IMR-90 (cell line): ENCODE measurements around the gene CXCL12. TPM values are rescaled to one million over a fixed set of nuclear protein-coding genes. Genes with fewer than 3 reads are reported as not detected.

Experiments
- ATAC-seq: fragments of 200-7000 bp; cut with Tn5 transposase; 2 replicates; pipeline ENCODE4 v1.9.1; 2020; ENCODE audit warnings: low read depth, mild to moderate bottlenecking, moderate library complexity
- BruUV-seq: library from RNA; stranded (reverse); fragments of 400-500 nt; replicated peaks from 2 replicates; lab custom pipeline; 2021; lab: Mats Ljungman, UMichigan
- CTCF ChIA-PET: fragments of 300-600 bp; formaldehyde crosslinking; extraction: SDS; loops from one replicate; lab custom pipeline; 2021; ENCODE audit warnings: antibody characterized with exemption; lab: Yijun Ruan, JAX
- POLR2A ChIA-PET: fragments of 300-600 bp; sonication (Branson Sonifier 250); formaldehyde crosslinking; loops from one replicate; lab custom pipeline; 2022; ENCODE audit warnings: antibody characterized with exemption; ENCODE audit not compliant: unreplicated experiment; lab: Charles Lee
- DNase-seq: peaks from one replicate; pipeline ENCODE4 v3.0.0; 2013
- H2AFZ ChIP-seq: replicated peaks from 2 replicates; pipeline ENCODE3; 2013; ENCODE audit warnings: low read length, mild to moderate bottlenecking; ENCODE audit not compliant: poor library complexity
- H2AK5ac ChIP-seq: 2 replicates; pipeline ENCODE4 v1.6.1; 2013; ENCODE audit warnings: low read depth, low read length, inconsistent platforms
- H2AK9ac ChIP-seq: replicated peaks from 2 replicates; pipeline ENCODE3; 2013; ENCODE audit warnings: mild to moderate bottlenecking, low read depth, low read length, moderate library complexity; ENCODE audit not compliant: poor library complexity
- H2BK120ac ChIP-seq: 2 replicates; pipeline ENCODE4 v1.6.1; 2013; ENCODE audit warnings: low read depth, low read length, inconsistent platforms
- H2BK15ac ChIP-seq: 3 replicates; pipeline ENCODE4 v1.6.1; 2013; ENCODE audit warnings: low read depth, low read length, inconsistent platforms
- H2BK20ac ChIP-seq: 2 replicates; pipeline ENCODE4 v1.6.1; 2013; ENCODE audit warnings: low read depth, mild to moderate bottlenecking, inconsistent platforms, low read length, moderate library complexity
- H2BK5ac ChIP-seq: 2 replicates; pipeline ENCODE4 v1.6.1; 2013; ENCODE audit warnings: mild to moderate bottlenecking, low read depth, low read length, inconsistent platforms; ENCODE audit not compliant: poor library complexity, severe bottlenecking
- H3K14ac ChIP-seq: replicated peaks from 2 replicates; pipeline ENCODE4 v1.6.1; 2013; ENCODE audit warnings: low read depth, low read length, inconsistent platforms
- H3K18ac ChIP-seq: 2 replicates; pipeline ENCODE4 v1.6.1; 2013; ENCODE audit warnings: low read depth, low read length, control low read depth
- H3K23ac ChIP-seq: 2 replicates; pipeline ENCODE4 v1.6.1; 2013; ENCODE audit warnings: low read depth, low read length, inconsistent platforms
- H3K27ac ChIP-seq: 2 replicates; pipeline ENCODE4 v1.5.1; 2013; ENCODE audit warnings: mild to moderate bottlenecking, control low read depth, low read length; ENCODE audit not compliant: insufficient read depth
- H3K27me3 ChIP-seq: 2 replicates; pipeline ENCODE4 v1.6.1; 2013; ENCODE audit warnings: low read length; ENCODE audit not compliant: control insufficient read depth, insufficient read depth
- H3K36me3 ChIP-seq: 2 replicates; pipeline ENCODE4 v1.6.1; 2013; ENCODE audit warnings: low read length, mixed read lengths; ENCODE audit not compliant: control insufficient read depth, insufficient read depth
- H3K4ac ChIP-seq: 2 replicates; pipeline ENCODE4 v1.6.1; 2013; ENCODE audit warnings: low read depth, low read length, inconsistent platforms
- H3K4me1 ChIP-seq: 2 replicates; pipeline ENCODE4 v1.6.1; 2013; ENCODE audit warnings: low read length, mixed read lengths; ENCODE audit not compliant: control insufficient read depth, insufficient read depth
- H3K4me2 ChIP-seq: 2 replicates; pipeline ENCODE4 v1.6.1; 2013; ENCODE audit warnings: low read depth, mild to moderate bottlenecking, control low read depth, low read length, moderate library complexity
- H3K4me3 ChIP-seq: 2 replicates; pipeline ENCODE4 v1.5.1; 2013; ENCODE audit warnings: low read depth, mild to moderate bottlenecking, control low read depth, low read length, moderate library complexity; ENCODE audit not compliant: insufficient read depth
- H3K56ac ChIP-seq: 2 replicates; pipeline ENCODE4 v1.6.1; 2013; ENCODE audit warnings: low read length, inconsistent platforms; ENCODE audit not compliant: insufficient read depth; ENCODE audit errors: extremely low read depth
- H3K79me1 ChIP-seq, 2 experiments: 2 replicates each; pipeline ENCODE4 v1.6.1; 2013; ENCODE audit warnings: low read length in 2 of 2, inconsistent platforms in 1 of 2, low read depth in 1 of 2
- H3K9ac ChIP-seq: 2 replicates; pipeline ENCODE4 v1.6.1; 2013; ENCODE audit warnings: low read depth, low read length, control low read depth
- H3K9me1 ChIP-seq: 2 replicates; pipeline ENCODE4 v1.6.1; 2013; ENCODE audit warnings: low read length, inconsistent platforms; ENCODE audit not compliant: insufficient read depth
- H3K9me3 ChIP-seq: 2 replicates; pipeline ENCODE4 v1.6.1; 2013; ENCODE audit warnings: low read length; ENCODE audit not compliant: control insufficient read depth, insufficient read depth
- H4K20me1 ChIP-seq: 2 replicates; pipeline ENCODE4 v1.6.1; 2013; ENCODE audit warnings: low read length, inconsistent platforms; ENCODE audit not compliant: insufficient read depth
- H4K5ac ChIP-seq: 2 replicates; pipeline ENCODE4 v1.6.1; 2013; ENCODE audit warnings: mild to moderate bottlenecking, low read depth, low read length, control low read depth
- H4K8ac ChIP-seq, 2 experiments: 2 replicates each; pipeline ENCODE4 v1.6.1; 2013; ENCODE audit warnings: low read depth in 2 of 2, low read length in 2 of 2, control low read depth in 1 of 2, inconsistent platforms in 1 of 2
- H4K91ac ChIP-seq: 2 replicates; pipeline ENCODE4 v1.6.1; 2013; ENCODE audit warnings: low read depth, low read length, inconsistent platforms; ENCODE audit not compliant: insufficient read depth
- BHLHE40 ChIP-seq: fragments of 150-350 bp; IDR thresholded peaks from 2 replicates; pipeline ENCODE4 v1.6.1; 2016; ENCODE audit warnings: mild to moderate bottlenecking, low read depth, low read length
- CEBPB ChIP-seq: IDR thresholded peaks from 2 replicates; pipeline ENCODE4 v1.6.1; 2012; ENCODE audit warnings: low read depth, low read length, improper control_type of control experiment
- CHD1 ChIP-seq: IDR thresholded peaks from 2 replicates; pipeline ENCODE4 v1.6.1; 2012; ENCODE audit warnings: low read depth, low read length, improper control_type of control experiment
- CTCF ChIP-seq: conservative IDR thresholded peaks from 2 replicates; pipeline ENCODE4 v1.5.1; 2012; ENCODE audit warnings: mild to moderate bottlenecking, low read depth, low read length, improper control_type of control experiment
- ELK1 ChIP-seq: fragments of 150-350 bp; IDR thresholded peaks from 2 replicates; pipeline ENCODE4 v1.6.1; 2016; ENCODE audit warnings: low read depth, mild to moderate bottlenecking, low read length, moderate library complexity, borderline replicate concordance
- FOS ChIP-seq: fragments of 150-350 bp; IDR thresholded peaks from 2 replicates; pipeline ENCODE4 v1.6.1; 2016; ENCODE audit warnings: low read depth, low read length
- MAFK ChIP-seq: IDR thresholded peaks from 2 replicates; pipeline ENCODE4 v1.6.1; 2012; ENCODE audit warnings: low read depth, low read length, improper control_type of control experiment
- MAZ ChIP-seq: IDR thresholded peaks from 2 replicates; pipeline ENCODE4 v1.6.1; 2012; ENCODE audit warnings: low read depth, mild to moderate bottlenecking, low read length, improper control_type of control experiment, moderate library complexity, borderline replicate concordance
- MXI1 ChIP-seq: IDR thresholded peaks from 2 replicates; pipeline ENCODE4 v1.6.1; 2012; ENCODE audit warnings: low read depth, mild to moderate bottlenecking, low read length, moderate library complexity, borderline replicate concordance
- NFE2L2 ChIP-seq: fragments of 150-350 bp; IDR thresholded peaks from 2 replicates; pipeline ENCODE4 v1.6.1; 2016; ENCODE audit warnings: low read depth, mild to moderate bottlenecking, low read length
- POLR2A ChIP-seq: IDR thresholded peaks from 2 replicates; pipeline ENCODE4 v1.6.1; 2012; ENCODE audit warnings: mild to moderate bottlenecking, low read depth, low read length
- RAD21 ChIP-seq: IDR thresholded peaks from 2 replicates; pipeline ENCODE4 v1.6.1; 2012; ENCODE audit warnings: low read length, improper control_type of control experiment
- RCOR1 ChIP-seq: IDR thresholded peaks from 2 replicates; pipeline ENCODE4 v1.6.1; 2012; ENCODE audit warnings: mild to moderate bottlenecking, low read length, improper control_type of control experiment; ENCODE audit not compliant: insufficient replicate concordance
- RFX5 ChIP-seq: IDR thresholded peaks from 2 replicates; pipeline ENCODE4 v1.8.0; 2012; ENCODE audit warnings: low read depth, mild to moderate bottlenecking, low read length, moderate library complexity
- SMC3 ChIP-seq: fragments of 150-350 bp; IDR thresholded peaks from 2 replicates; pipeline ENCODE4 v1.6.1; 2016; ENCODE audit warnings: low read depth, mild to moderate bottlenecking, antibody characterized with exemption, low read length, moderate library complexity
- USF2 ChIP-seq: fragments of 150-350 bp; IDR thresholded peaks from 2 replicates; pipeline ENCODE4 v1.6.1; 2017; ENCODE audit warnings: mild to moderate bottlenecking, antibody characterized with exemption, low read length, low read depth
- WGBS, 2 experiments: methylation state at CpG; one replicate each; pipeline versions ENCODE4 v1.1.5 to v1.1.7; 2013; ENCODE audit warnings: missing lambda C conversion rate in 2 of 2; ENCODE audit not compliant: insufficient read length in 1 of 2; ENCODE audit errors: extremely low coverage in 2 of 2; 5-methylcytosine and 5-hydroxymethylcytosine counted together
- dilution Hi-C: fragments of 300-500 bp; cut with HindIII; formaldehyde crosslinking; loops from one replicate; pipeline ENCODE4 v1.14.3; 2018; ENCODE audit warnings: low sequenced_read_pairs; ENCODE audit not compliant: unreplicated experiment
- in situ Hi-C: fragments of 300-500 bp; cut with MboI; formaldehyde crosslinking; loops from 3 replicates; pipeline ENCODE4 v1.14.3; 2019; ENCODE audit warnings: low sequenced_read_pairs, inconsistent platforms, mixed read lengths
- intact Hi-C: fragments of 100-400 bp; cut with micrococcal nuclease; formaldehyde crosslinking; loops from 2 replicates; pipeline ENCODE4 v1.10.0; 2022
- polyA plus RNA-seq, 3 experiments: library from polyadenylated mRNA; depleted of rRNA; stranded (reverse); fragments of >200 nt; gene quantifications; 2 replicates each; pipeline ENCODE4 v1.2.3, GENCODE V29; 2012; ENCODE audit warnings: low replicate concordance in 1 of 3
- total RNA-seq: library from RNA; depleted of rRNA; stranded (reverse); fragments of >200 nt; gene quantifications from 2 replicates; pipeline ENCODE4 v1.2.3, GENCODE V29; 2012

The CXCL12 gene
- total and polyA plus RNA-seq, 2 of the 4 experiments (the other 2 are of a cell fraction): 15.8 to 80.7 TPM

- Histone ChIP-seq H2AK9ac (no peak overlapping the region), H4K20me1 (no peaks in the 10 kb centered on the region), H4K8ac (no peak overlapping the region; a peak in 1 of 4 replicates), H2BK5ac (no peak overlapping the region), H3K23ac (no peak overlapping the region), H4K5ac (no peak overlapping the region), H3K9me1 (peaks cover 7% of the 10 kb centered on the region; the same call in 1 of the 2 replicates), H2BK120ac (peak overlapping the region; percentile 73), H2AFZ (no peak overlapping the region), H3K27ac (no peak overlapping the region), H3K36me3 (no peaks in the 10 kb centered on the region), H3K4ac (peak overlapping the region; percentile 71), H3K56ac (no peak overlapping the region), H2BK20ac (peak overlapping the region; percentile 93), H3K9ac (no peak overlapping the region), H3K18ac (peak overlapping the region; percentile 39; the same call in 1 of the 2 replicates), H3K9me3 (no peaks in the 10 kb centered on the region), H3K27me3 (no peaks in the 10 kb centered on the region), H3K4me3 (no peak overlapping the region), H3K4me2 (no peak overlapping the region), H2BK15ac (peak overlapping the region; percentile 53; the same call in 2 of the 3 replicates), H3K4me1 (peaks cover 11% of the 10 kb centered on the region; the same call in 1 of the 2 replicates), H2AK5ac (peak overlapping the region; percentile 93), H4K91ac (peak overlapping the region; percentile 55), H3K79me1 (no peaks in the 10 kb centered on the region), H3K14ac (peak overlapping the region; percentile 32; the same call in 1 of the 2 replicates)
- ATAC-seq (no peak), DNase-seq (no peak)
- ChIA-PET CTCF (no interaction called here), POLR2A (no interaction called here)
- dilution Hi-C loops (no loop called here), in situ Hi-C loops (no loop called here), intact Hi-C loops (no loop called here)
- TF ChIP-seq NFE2L2: no peak
- TF ChIP-seq POLR2A: no peak
- no peak for TF ChIP-seq RCOR1
- no peak for TF ChIP-seq FOS
- TF ChIP-seq SMC3: no peak
- no peak for TF ChIP-seq CTCF
- no peak for TF ChIP-seq BHLHE40
- TF ChIP-seq CHD1: no peak
- no peak for TF ChIP-seq ELK1
- no peak for TF ChIP-seq USF2
- no peak for TF ChIP-seq CEBPB
- TF ChIP-seq RFX5: no peak
- no peak for TF ChIP-seq MAZ
- TF ChIP-seq MXI1: no peak
- no peak for TF ChIP-seq RAD21
- no peak for TF ChIP-seq MAFK
- BruUV-seq: no TSS peak
- 100% methylated on average over 3 of the region's 4 CpGs; no CpG with 5 or more reads in 1 of the 2 experiments for WGBS, 2 experiments
These were observed 31.8 kb downstream of the CXCL12 start for GRCh38 chr10:44353128-44353390.
